DOHH2 (cell line): ENCODE measurements around the gene PRKN.

ENCODE experiments used
- H3F3A ChIP-seq: fragments of 200-600 bp; sonication (generic), shearing (Covaris generic); 2 replicates; pipeline ENCODE4 v1.6.0; 2016; ENCODE audit warnings: antibody characterized with exemption, mild to moderate bottlenecking; ENCODE audit not compliant: control insufficient read depth, insufficient read depth
- H3K27ac ChIP-seq: fragments of 200-600 bp; sonication (generic); 2 replicates; pipeline ENCODE4 v1.5.1; 2014; ENCODE audit warnings: low read depth, mild to moderate bottlenecking, low read length, moderate library complexity
- H3K27me3 ChIP-seq: fragments of 200-600 bp; sonication (generic); 2 replicates; pipeline ENCODE4 v1.6.1; 2014; ENCODE audit warnings: mild to moderate bottlenecking, low read length, mixed read lengths; ENCODE audit not compliant: control insufficient read depth
- H3K36me3 ChIP-seq: fragments of 200-600 bp; sonication (generic); 2 replicates; pipeline ENCODE4 v1.6.1; 2014; ENCODE audit warnings: mild to moderate bottlenecking, low read length, moderate library complexity, mixed read lengths; ENCODE audit not compliant: control insufficient read depth
- H3K4me1 ChIP-seq: fragments of 200-600 bp; sonication (generic); 2 replicates; pipeline ENCODE4 v1.6.1; 2014; ENCODE audit warnings: mild to moderate bottlenecking, low read length, mixed read lengths; ENCODE audit not compliant: control insufficient read depth
- H3K4me2 ChIP-seq: fragments of 200-600 bp; sonication (generic); 2 replicates; pipeline ENCODE4 v1.6.0; 2014; ENCODE audit warnings: mild to moderate bottlenecking, low read length, moderate library complexity
- H3K4me3 ChIP-seq: fragments of 200-600 bp; sonication (generic); 2 replicates; pipeline ENCODE4 v1.5.1; 2014; ENCODE audit warnings: mild to moderate bottlenecking, low read length, mixed read lengths
- H3K79me2 ChIP-seq: fragments of 200-600 bp; sonication (generic); 2 replicates; pipeline ENCODE4 v1.6.1; 2014; ENCODE audit warnings: mild to moderate bottlenecking, low read length, mixed read lengths; ENCODE audit not compliant: control insufficient read depth
- H3K9me2 ChIP-seq: fragments of 200-600 bp; sonication (generic); replicated peaks from 2 replicates; pipeline ENCODE4 v1.6.1; 2014; ENCODE audit warnings: mild to moderate bottlenecking, low read length, mixed read lengths; ENCODE audit not compliant: control insufficient read depth
- H3K9me3 ChIP-seq: fragments of 200-600 bp; sonication (generic); 2 replicates; pipeline ENCODE4 v1.6.1; 2014; ENCODE audit warnings: antibody characterized with exemption, low read length, mixed read lengths; ENCODE audit not compliant: control insufficient read depth, insufficient read depth
- H4K20me1 ChIP-seq: fragments of 200-600 bp; sonication (generic); 2 replicates; pipeline ENCODE4 v1.6.0; 2014; ENCODE audit warnings: low read depth, mild to moderate bottlenecking, antibody characterized with exemption, low read length, moderate library complexity; ENCODE audit not compliant: control insufficient read depth, insufficient read depth
- EZH2phosphoT487 ChIP-seq: fragments of 200-600 bp; sonication (generic); IDR thresholded peaks from 2 replicates; pipeline ENCODE4 v1.6.1; 2017; ENCODE audit warnings: borderline replicate concordance, mild to moderate bottlenecking, antibody characterized with exemption, low read length, moderate library complexity, mixed read lengths
- TF ChIP-seq, protein P1 (sequence below): fragments of 200-600 bp; sonication (generic); IDR thresholded peaks from one replicate; pipeline ENCODE4 v1.5.1; 2014; ENCODE audit warnings: antibody characterized with exemption, mild to moderate bottlenecking, low read depth, low read length; ENCODE audit not compliant: poor library complexity, severe bottlenecking

PRKN gene

DNA sequence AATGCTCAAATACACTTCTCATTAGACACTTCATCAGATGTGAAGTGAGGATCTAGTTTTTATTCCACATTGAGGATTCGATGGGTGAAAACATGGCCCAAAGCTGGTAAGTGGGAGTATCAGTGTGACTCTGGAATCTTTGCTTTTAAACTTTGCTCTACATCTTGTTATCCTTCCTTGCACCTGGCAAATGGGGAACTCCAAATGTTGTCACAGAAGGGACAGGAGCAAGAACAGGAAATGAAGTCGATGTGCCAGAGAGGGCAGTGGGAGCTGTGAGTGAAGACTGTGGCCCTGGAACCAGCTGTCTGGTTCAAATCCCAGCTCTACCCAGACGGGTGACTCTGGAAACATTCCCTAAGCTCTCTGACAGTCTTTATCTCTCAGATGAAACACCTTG lies 1367.0 kb downstream of the PRKN start:
- H3K4me3 ChIP-seq: no peak overlapping the region
- no peak overlapping the region for H3K27ac ChIP-seq
- peaks cover 7% of the 10 kb centered on the region; the same call in 1 of the 2 replicates for H3K9me3 ChIP-seq
- no peak for TF ChIP-seq EZH2phosphoT487
- TF ChIP-seq, protein P1, sequence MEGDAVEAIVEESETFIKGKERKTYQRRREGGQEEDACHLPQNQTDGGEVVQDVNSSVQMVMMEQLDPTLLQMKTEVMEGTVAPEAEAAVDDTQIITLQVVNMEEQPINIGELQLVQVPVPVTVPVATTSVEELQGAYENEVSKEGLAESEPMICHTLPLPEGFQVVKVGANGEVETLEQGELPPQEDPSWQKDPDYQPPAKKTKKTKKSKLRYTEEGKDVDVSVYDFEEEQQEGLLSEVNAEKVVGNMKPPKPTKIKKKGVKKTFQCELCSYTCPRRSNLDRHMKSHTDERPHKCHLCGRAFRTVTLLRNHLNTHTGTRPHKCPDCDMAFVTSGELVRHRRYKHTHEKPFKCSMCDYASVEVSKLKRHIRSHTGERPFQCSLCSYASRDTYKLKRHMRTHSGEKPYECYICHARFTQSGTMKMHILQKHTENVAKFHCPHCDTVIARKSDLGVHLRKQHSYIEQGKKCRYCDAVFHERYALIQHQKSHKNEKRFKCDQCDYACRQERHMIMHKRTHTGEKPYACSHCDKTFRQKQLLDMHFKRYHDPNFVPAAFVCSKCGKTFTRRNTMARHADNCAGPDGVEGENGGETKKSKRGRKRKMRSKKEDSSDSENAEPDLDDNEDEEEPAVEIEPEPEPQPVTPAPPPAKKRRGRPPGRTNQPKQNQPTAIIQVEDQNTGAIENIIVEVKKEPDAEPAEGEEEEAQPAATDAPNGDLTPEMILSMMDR: no peak
- no peaks in the 10 kb centered on the region for H3K79me2 ChIP-seq
- H3K27me3 ChIP-seq: no peaks in the 10 kb centered on the region
- H3K36me3 ChIP-seq: no peaks in the 10 kb centered on the region
- H3K9me2 ChIP-seq: no peaks in the 10 kb centered on the region
- H3K4me1 ChIP-seq: no peaks in the 10 kb centered on the region
- H3F3A ChIP-seq: no peaks in the 10 kb centered on the region
- H4K20me1 ChIP-seq: no peaks in the 10 kb centered on the region
- H3K4me2 ChIP-seq: no peak overlapping the region

DNA sequence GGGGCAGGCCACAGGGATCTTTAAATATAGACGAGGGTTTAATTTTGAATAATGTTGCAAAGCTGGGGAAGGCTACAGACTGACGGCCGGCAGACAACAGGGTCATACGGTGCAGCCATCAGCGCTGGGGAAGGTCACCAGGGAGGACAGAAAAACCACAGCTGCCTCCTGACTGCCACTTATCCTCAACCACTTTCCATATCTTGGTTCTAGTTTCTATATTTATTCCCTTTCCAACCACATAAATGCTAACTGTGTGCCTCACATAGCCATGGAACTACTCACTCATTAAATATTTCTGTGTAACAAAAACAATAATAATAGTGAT lies 1368.0 kb downstream of the PRKN start:
- H3K4me1 ChIP-seq: no peaks in the 10 kb centered on the region
- no peaks in the 10 kb centered on the region for H3K27me3 ChIP-seq
- H3K4me2 ChIP-seq: no peak overlapping the region
- H4K20me1 ChIP-seq: no peaks in the 10 kb centered on the region
- H3K9me2 ChIP-seq: no peaks in the 10 kb centered on the region
- no peaks in the 10 kb centered on the region for H3K79me2 ChIP-seq
- H3K4me3 ChIP-seq: no peak overlapping the region
- no peaks in the 10 kb centered on the region for H3K36me3 ChIP-seq
- H3K9me3 ChIP-seq: peaks cover 7% of the 10 kb centered on the region; the same call in 1 of the 2 replicates
- no peaks in the 10 kb centered on the region for H3F3A ChIP-seq
- TF ChIP-seq, protein P1: no peak
- TF ChIP-seq EZH2phosphoT487: no peak
- no peak overlapping the region for H3K27ac ChIP-seq

DNA sequence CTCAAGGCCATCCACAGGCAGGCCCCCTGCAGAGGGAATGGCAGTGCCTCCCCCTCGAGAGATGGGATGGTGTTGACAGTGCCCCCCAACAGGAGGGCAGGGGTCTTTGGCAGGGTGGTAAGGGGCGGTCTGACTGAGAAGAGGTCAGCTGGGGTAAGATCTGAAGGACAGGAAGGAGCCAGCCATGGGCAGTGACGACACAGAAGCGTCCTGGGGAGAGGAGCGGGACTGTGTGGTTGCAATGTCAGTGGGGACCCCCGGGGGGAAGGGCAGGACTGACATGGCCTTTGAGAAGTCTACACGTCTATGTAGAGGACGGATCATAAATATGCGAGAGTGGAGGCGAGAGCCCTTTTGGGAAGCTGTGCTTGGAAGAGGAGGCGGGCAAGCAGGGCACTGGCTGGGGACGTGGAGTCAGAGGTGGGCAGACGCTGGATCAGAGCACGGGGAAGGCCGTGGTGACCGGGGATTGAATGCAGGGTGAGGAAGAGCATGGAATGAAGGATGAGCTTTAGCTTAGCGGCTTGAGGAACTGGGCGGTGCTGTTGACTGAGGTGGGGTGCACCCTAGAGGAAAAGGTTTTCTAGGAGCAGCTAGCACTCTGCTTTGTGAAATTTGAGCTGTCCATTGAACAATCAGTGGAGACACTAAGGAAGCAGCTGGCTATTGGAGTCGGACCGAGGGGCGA lies 1371.3 kb downstream of the PRKN start:
- no peaks in the 10 kb centered on the region for H4K20me1 ChIP-seq
- no peak overlapping the region for H3K27ac ChIP-seq
- H3K4me3 ChIP-seq: no peak overlapping the region
- no peaks in the 10 kb centered on the region for H3K27me3 ChIP-seq
- no peaks in the 10 kb centered on the region for H3K4me1 ChIP-seq
- no peaks in the 10 kb centered on the region for H3K36me3 ChIP-seq
- no peaks in the 10 kb centered on the region for H3F3A ChIP-seq
- no peaks in the 10 kb centered on the region for H3K9me3 ChIP-seq
- no peaks in the 10 kb centered on the region for H3K79me2 ChIP-seq
- TF ChIP-seq, protein P1: no peak
- no peak for TF ChIP-seq EZH2phosphoT487
- H3K9me2 ChIP-seq: no peaks in the 10 kb centered on the region
- no peak overlapping the region for H3K4me2 ChIP-seq
